ENCODE results near the gene GMNN.

Gene GMNN

DNA sequence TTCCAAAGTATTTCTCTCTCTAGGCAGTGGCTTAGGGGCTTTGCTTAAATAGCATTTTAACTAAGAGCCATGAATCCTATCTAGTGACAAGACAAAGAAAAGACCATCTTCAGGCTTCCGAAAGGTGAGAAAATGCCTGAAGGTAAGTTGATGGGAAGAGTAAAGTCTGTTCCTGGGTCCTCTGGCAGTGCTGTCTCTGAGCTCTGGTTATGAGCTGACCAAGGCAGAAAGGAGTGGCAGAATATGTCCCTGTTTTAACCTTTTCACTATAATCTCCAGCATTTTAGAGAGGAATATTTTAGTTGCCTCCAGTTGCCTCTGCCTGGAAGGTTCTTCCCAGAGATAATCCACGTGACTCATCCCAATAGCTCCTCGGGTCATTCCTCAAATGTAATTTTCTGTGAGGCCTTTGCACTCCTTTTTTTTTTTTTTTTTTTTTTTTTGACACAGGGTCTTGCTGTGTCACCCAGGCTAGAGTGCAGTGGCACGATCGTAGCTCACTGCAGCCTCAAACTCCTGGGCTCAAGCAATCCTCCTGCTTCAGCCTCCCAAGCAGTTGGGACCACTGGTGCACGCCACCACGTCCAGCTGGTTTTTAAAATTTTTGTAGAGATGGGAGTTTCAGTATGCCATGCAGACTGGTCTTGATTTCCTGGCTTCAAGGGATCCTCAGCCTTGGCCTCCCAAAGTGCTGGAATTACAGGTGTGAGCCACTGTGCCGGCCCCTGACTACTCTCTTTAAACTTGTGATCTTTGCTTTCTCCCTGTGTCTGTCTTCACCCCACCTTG, 27.7 kb downstream of the GMNN start:
- FAIRE-seq (no peak), DNase-seq (ENCODE audit: low spot score) (no peak)

- no peak for FAIRE-seq
Observed at GRCh38 chr6:24807584-24807983, 32.8 kb downstream of the GMNN start.

GRCh38 chr6:24809728-24810127, 35.0 kb downstream of the GMNN start:
- DNase-seq (ENCODE audit: low spot score) (no peak), FAIRE-seq (no peak)

More at GRCh38 chr6:24807584-24807983, 32.8 kb downstream of the GMNN start:
- no peak for DNase-seq (ENCODE audit: low spot score)

DNA sequence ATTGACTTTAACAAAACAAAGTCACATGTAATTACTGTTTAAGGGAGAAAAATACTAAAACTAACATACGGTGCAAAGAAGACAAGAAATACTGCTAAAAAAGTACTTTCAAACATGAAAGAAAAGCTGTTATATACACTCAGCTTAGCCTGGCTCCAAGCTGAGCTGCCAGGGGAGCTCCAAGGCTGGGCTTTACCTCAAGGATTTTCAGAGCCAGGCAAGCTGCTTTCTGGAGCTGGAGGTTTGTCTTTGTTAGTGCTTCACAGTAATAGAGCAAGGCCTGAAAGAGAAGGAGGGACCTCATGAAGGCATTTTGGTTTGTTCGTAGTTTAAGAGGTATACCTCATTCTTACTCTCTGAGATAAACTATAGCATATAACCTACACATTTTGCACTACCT, 43.6 kb downstream of the GMNN start:
- DNase-seq (ENCODE audit: low spot score) = no peak
- no peak for FAIRE-seq

- FAIRE-seq (no peak), DNase-seq (ENCODE audit: low spot score) (no peak)
Observed at GRCh38 chr6:24821860-24822444, 47.2 kb downstream of the GMNN start.

- DNase-seq (ENCODE audit: low spot score) (no peak), FAIRE-seq (no peak)
Observed at GRCh38 chr6:24822696-24823095, 48.0 kb downstream of the GMNN start.

GRCh38 chr6:24823185-24823584, 48.4 kb downstream of the GMNN start:
- FAIRE-seq = no peak
- no peak for DNase-seq (ENCODE audit: low spot score)

DNA sequence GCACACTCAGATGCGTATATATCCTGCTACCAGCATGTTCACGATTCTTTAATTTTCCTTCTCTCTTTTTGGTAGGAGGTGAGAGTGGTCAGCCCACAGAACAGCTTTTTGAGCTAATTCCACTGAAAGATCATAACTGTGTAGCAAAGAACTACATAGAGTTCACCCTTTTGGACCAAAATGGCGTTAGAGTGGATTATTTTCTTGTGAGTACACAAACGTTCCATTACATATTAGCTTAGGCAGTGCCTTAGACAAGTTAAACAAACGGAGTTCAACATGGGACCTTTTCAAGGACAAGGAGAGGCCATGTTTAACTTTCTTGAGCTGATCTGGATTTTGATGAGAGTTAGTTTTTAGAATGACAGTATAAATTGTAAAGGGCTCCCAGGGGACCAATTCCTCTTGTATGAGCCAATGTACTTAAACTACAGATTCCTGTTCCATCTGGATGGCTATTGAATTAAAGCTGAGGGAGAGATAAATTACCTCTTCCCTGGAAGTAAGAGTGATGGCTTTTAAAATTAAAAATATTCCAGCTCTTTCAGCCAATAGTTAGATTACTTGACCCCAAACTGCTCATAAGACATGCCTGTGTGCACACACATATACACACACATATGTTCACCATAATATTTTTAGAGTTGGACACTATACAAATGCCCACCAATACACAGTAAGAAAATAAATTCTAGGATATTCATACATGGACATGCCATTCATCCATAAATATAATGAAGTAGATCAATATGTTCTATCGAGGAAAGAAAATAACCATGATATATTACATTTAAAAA, 49.6 kb downstream of the GMNN start:
- FAIRE-seq = no peak
- DNase-seq (ENCODE audit: low spot score) = no peak

- DNase-seq (ENCODE audit: low spot score) = no peak
- no peak for FAIRE-seq
Observed at GRCh38 chr6:24825130-24825630, 50.4 kb downstream of the GMNN start.

DNA sequence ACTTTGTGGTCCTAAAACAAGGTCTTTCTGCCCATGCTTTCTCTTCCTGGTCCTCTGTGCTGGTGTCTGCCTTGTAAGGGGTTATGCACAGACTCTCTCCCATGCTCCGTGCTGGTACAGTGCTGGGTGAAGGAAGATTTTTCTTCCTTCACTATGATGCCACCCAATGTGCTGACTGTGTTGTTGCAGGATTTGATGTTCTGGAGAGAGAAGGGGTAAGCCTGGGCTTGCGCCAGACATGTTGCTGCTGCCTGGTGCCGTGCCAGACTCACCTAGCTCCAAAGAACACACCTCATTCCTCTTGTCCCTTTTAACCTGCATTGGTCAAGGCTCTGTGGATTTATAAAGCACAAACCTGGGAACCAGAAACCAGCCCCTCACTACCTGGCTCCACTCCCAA, 52.4 kb downstream of the GMNN start:
- DNase-seq (ENCODE audit: low spot score) (peak; percentile 10), FAIRE-seq (no peak)

DNA sequence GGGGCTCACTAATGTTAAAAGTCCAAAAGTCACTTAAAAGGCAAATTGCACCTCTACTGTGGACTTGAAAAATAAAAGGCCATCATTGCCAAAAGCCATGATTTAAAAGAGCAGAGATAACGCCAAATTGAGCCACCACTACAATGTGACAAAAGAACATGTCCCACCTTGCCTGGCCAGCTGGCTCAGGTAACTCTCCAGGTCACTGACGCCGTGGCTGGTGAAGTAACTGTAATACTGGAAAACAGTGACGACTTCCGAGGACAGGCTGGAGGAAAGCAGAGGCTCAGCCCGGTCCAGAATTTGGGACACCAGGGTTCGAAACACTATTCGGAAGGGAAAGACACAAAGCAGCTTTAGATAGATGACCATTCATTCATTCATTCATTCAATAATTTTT, 53.2 kb downstream of the GMNN start:
- FAIRE-seq (no peak), DNase-seq (ENCODE audit: low spot score) (no peak)

GRCh38 chr6:24829657-24830056, 54.9 kb downstream of the GMNN start:
- FAIRE-seq (no peak), DNase-seq (ENCODE audit: low spot score) (no peak)

GRCh38 chr6:24831771-24832716, 57.3 kb downstream of the GMNN start:
- FAIRE-seq = no peak
- no peak for DNase-seq (ENCODE audit: low spot score)

GRCh38 chr6:24832794-24833193, 58.1 kb downstream of the GMNN start:
- FAIRE-seq (no peak), DNase-seq (ENCODE audit: low spot score) (no peak)

DNA sequence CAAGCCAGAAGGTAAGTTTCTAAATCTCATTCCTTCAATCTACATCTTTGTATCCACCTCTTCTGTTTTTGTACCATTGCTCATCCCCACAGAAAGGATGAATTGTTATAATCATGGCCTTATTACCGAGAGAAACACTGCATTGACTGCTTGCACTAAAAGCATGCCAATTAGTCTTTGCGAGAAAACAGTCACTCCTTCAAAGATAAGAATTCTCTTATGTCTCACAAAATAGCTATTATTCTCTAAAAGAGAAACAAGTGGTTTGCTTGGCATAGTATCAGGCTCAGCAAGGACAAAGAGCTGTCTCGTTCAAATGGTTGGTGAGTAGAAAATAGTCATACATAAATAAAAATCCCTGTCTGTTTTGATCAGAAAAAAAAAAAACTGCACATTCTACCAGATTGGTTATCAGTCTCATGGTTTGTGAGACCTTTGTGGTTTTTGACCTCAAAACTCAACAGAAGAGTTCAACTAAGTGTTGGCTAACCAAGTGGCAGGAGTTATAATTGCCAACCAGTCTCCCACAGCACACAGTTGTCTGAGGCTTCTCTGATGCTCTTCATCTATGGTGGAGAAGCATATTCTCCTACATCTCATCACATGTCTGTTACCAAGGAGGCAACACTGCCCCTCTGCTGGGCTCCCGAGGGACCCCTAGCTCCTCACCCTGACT, 59.1 kb downstream of the GMNN start:
- no peak for FAIRE-seq
- no peak for DNase-seq (ENCODE audit: low spot score)

Measured in urothelium cell line (cell line).